AG09319 (cell line): ENCODE results near the gene ERCC5.

Experiments
- DNase-seq: peaks from one replicate; pipeline ENCODE4 v3.0.0-alpha.2; 2010; ENCODE audit warnings: low read depth; ENCODE audit errors: extremely low read depth
- TF ChIP-seq, protein P1 (sequence below): IDR thresholded peaks from 2 replicates; pipeline ENCODE4 v1.5.1; 2011; ENCODE audit warnings: low read depth, mild to moderate bottlenecking, inconsistent platforms, low read length, moderate library complexity

The ERCC5 gene

DNA sequence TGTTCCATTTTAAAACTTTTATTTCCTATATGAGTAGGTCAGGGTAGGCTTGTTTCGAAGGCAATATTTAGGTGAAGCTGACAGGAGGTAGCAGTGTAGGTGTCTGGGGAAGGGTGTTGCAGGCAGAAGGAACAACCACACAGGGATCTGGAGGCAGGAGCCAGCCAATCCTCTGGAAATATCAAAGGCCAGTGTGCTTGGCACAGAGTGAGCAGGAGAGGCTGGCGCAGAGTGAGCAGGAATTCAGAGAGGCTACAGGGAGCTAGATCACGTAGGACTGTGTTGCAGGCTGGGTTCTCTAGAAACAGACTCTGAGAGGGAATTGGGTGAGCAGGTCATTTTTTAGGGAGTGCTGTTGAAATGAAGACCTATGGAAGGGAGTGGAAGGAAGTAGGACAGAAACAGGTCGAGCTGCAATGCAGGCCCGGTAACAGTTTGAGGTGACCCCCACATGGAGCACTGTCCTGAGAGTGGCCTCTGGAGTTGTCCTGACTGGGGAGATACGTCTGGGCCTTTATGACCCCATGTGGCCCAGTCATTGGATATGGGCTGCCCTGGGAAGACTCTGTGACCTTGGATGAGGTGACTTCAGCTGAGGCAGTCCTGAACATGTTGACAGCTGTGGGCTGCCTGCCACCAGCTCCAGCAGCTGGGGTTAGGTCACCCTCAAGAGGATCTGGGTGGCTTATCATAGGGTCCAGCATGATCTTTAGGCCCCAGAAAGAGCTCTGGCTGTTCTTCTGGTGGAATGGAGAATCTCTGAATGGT is 51.7 kb downstream of the ERCC5 start:
- TF ChIP-seq, protein P1, sequence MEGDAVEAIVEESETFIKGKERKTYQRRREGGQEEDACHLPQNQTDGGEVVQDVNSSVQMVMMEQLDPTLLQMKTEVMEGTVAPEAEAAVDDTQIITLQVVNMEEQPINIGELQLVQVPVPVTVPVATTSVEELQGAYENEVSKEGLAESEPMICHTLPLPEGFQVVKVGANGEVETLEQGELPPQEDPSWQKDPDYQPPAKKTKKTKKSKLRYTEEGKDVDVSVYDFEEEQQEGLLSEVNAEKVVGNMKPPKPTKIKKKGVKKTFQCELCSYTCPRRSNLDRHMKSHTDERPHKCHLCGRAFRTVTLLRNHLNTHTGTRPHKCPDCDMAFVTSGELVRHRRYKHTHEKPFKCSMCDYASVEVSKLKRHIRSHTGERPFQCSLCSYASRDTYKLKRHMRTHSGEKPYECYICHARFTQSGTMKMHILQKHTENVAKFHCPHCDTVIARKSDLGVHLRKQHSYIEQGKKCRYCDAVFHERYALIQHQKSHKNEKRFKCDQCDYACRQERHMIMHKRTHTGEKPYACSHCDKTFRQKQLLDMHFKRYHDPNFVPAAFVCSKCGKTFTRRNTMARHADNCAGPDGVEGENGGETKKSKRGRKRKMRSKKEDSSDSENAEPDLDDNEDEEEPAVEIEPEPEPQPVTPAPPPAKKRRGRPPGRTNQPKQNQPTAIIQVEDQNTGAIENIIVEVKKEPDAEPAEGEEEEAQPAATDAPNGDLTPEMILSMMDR = no peak
- DNase-seq = no peak

DNA sequence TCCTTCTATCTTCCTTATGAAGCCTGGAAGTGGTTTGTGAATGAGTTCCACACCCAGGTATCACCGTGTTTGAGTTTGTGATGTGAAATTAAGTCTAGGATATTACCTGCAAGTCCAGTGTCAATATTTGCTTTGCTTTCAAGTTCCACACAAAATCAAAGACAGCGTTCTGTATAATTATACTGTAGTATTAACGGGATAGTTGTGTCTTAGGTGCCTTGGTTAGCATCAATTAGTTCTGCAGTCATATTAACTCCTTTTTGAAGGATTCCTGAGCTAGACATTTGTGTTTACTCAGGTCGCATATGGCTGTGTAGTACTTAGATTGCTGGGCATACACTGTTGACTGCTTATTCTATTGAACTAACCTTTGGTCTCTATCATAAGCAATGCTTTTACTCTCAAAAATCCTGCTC is 54.4 kb downstream of the ERCC5 start:
- TF ChIP-seq, protein P1 = no peak
- no peak for DNase-seq

DNA sequence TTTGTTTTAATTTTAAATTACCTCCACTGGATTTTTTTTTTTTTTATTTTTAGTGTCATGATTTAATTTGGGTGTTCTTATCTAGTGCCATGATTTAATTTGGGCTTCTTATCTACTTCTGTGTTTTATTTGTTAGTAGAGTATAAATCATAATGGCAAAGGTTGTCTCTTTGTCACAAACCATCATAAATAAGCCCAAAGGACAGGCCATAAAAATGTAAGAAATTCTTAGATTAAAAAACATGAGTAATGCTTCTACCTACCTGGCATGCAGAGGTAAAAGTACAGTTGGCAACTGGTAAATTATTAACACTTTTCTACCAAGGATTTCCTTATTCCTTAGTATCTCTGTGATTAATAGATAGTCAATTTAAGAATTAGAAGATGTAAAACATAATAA is 55.2 kb downstream of the ERCC5 start:
- TF ChIP-seq, protein P1 = no peak
- no peak for DNase-seq

DNA sequence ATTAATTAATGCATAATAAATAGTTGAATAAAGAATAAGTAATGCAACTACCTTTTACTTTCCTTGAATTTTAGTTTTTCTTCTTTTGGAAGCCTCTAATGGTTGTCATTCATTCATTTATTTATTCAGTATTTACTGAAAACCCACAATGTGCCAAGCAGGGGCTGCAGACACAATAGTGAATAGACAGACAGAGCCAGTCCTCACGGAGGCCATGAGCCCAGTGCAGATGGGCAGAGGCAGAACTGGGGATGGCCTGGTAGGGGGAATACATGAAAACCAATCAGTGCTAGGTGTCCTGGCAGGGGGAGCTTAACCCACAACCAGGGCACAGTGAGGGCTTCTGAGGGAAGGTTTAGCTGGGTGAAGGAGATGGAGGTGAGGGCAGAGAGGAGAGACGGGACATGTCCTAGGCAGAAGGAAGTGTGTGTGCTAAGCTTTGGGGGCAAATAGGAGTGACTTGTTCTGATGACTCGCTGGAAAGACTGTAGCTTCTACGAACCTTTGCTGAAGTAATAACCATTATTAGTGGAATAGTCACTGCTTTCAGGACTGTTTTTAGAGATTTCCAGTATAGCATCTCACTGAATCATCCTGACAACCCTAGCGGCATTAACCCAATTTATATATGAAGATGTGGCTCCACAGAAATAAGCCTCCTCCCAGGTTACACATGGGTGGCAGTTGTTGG is 55.9 kb downstream of the ERCC5 start:
- DNase-seq = no peak
- TF ChIP-seq, protein P1 = no peak

DNA sequence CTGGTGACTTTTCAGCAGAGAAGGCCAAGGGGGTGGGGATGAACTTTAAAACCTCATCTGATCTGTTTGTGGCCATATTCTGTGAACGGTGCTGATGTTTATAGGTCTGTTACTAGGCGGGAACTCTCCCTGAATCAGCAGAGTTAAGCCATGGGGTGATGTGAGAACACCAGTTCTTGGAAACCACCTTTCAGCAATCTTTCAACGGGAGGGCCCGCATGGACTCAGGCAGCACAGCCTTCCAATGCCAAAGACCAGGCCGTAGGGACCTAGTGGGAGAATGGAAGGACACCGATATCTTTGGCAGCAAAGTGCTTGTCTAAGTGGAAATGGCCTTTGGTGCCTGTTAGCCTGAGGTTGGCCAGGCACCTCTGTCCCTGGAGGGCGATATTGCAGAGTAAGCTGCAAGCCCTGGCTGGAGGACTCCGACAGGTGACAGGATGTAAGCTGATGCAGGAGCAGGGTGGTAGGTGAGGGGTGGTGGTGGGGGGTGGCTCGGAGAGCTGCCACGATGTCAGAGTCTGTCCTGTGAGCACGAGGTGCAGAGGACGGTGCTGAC is 57.0 kb downstream of the ERCC5 start:
- TF ChIP-seq, protein P1 = no peak
- no peak for DNase-seq

DNA sequence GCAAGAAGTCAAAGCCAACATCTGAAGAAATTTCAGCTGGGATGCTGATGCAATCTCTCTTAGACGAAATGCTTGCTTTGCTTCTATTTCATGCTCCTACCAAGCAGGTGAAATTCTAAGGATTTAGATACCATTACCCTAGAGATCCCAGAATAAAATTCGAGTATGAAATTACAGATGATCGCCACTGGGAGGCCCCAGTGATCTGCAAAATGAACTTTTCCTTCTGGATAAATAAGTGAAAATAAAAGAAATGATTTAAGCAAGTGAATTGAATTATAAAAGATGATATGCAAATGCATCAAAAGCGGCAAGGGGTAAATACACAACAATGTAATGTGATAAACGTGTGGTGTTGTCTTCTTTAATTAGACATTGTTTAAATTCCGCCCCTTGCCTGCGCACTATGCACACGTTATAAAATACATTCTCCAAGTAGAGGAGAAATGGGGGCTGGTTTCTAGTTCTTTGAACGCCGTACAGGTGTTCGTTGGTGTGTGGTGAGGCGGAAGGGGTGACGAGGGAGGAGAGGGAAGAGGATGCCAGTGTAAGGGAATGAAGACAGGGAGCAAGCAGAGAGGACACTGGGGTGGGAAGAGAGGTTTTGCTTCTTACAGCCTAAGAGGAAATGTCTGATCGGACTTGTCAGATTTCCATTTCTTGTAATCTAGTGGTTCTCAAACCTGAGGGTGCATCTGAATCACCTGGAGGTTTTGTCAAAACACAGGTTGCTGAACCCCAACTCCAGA is 58.0 kb downstream of the ERCC5 start:
- no peak for DNase-seq
- TF ChIP-seq, protein P1 = peak; percentile 42

DNA sequence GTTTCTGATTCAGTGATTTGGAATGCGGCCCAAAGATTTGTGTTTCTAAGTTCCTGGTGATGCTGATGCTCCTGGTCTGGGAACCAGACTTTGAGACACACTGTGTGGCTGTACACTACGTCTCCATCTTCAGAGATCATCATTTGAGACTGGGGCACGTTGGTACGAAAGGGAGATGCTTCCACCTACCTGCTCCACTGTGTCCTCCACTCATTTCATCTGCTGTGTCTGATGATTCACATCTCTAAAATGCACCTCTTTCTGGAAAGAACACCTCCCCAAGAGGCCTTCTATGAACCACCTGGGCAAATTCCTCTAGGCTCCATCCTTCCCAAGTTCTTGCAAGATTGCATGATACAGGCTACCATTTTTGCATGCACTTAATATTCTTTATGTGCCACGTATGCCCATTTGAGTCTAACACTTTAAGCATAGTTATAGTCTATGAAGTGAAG is 58.6 kb downstream of the ERCC5 start:
- TF ChIP-seq, protein P1 = no peak
- no peak for DNase-seq
